GM04503 (cell line): Measurements from ENCODE around the gene ZFPM1.

Source experiments
- DNase-seq: peaks from one replicate; pipeline ENCODE4 v3.0.0-alpha.2; 2012; ENCODE audit warnings: low read depth

Gene ZFPM1

GRCh38 chr16:88499836-88500251 lies 46.8 kb downstream of the ZFPM1 start:
- DNase-seq: no peak

DNA sequence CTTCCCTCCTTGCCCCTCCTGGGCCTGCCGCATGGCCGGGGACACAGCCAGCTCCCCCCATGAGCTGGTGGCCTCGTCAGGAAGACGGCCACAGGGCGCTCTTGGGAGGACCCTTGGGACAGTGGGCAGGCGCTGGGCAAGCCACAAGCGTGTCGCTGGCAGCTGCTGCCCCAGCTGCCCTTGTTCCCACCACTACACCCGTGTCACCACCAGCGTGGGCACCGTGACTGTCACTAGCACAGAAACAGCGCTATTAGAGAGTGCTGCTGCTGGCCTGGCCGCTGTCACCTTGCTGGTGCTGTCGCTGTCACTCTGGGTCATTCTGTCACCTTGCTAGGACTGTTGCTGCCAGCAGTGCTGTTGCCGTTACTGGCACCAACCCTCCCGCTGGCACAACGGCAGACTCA lies 47.2 kb downstream of the ZFPM1 start:
- no peak for DNase-seq

DNA sequence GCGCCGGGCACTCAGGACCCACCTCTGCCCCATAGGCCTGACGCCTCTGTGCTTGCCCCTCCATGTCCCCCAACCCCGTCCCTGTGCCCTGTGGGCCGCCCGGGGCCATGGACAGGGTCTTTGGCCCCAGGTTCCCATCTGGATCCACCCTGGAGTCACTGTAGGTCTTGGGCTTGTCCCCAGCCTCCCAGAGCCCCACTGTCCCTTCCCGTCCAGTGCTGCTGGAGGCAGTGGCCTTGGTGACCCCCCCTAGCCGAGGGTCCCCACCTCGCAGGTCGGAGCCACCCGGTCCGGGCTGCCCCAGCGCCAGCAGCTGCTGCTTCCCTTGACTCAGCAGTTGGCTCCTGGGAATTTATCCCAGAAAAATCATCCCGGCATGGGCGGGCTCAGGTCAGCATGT lies 49.3 kb downstream of the ZFPM1 start:
- no peak for DNase-seq

- DNase-seq: no peak
Measured at GRCh38 chr16:88502776-88503280, 49.7 kb downstream of the ZFPM1 start.

- DNase-seq: no peak
Measured at GRCh38 chr16:88503374-88503770, 50.3 kb downstream of the ZFPM1 start.

DNA sequence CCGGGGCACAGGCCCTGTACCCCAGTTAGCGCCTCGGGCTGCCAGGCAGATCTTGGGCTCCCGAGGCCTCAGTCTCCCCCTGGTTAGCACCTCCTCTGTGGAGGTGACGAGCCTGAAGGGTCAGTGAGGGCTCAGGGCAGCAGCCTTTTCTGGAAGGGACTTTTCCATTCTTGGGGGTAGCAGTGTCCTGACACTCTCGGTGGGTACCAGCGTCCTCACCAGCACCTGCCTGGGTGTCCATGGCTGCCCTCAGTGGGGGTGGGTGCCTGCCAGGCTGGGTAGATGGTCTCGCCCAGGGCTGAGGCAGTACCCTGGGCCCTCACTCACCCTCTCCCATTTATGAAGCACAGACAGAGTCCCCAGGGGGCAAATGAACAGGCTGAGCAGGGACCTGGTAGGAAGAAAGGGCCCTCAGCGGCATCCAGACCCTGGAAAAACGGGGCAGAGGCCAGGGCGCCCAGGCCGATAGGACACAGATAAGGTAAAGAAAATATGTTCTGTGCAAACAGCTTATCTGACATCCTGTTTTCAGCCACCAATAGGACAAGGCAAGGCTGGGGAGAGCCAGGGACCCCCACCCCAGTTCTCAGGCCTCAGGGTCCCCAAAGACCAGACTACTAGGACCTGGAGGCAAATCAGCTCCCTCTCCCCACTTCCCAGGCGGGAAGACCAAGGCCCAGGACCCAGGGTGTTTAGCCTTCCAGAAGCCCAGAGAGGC lies 50.9 kb downstream of the ZFPM1 start:
- DNase-seq: no peak

GRCh38 chr16:88504489-88505404 lies 51.7 kb downstream of the ZFPM1 start:
- DNase-seq: no peak

DNA sequence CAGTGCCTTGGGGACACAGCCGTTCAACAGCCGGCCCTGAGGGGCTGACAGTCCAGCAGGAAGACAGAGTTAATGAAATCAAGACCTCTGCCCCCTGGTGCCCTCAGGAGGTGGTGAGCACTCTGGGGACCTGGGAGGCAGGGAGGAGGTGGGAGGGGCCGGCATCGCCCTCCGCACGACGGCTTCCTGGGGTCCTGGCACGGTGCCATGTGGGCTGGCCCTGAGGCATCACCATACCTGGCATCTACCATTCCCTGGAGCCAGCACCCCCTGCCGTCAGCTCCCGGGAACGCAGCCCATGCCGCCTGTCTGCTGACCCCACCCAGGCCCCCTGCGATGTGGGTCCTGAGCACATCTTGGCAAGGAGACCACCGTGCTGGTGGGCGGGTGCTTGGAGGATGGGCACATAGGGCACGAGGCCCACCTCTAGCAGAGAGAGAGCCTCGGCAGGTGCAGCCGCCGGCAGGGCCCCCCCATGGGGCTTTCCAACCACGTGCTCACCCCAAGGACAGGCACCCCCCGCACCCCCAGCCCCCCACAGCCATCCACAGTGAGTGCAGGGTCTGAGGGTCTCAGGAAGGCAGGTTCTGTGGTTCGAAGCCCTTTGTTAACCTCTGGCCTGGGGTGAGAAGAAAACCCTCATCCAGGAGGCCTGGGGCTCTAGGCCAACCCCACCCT lies 52.5 kb downstream of the ZFPM1 start:
- no peak for DNase-seq

- no peak for DNase-seq
Measured at GRCh38 chr16:88506723-88507122, 53.6 kb downstream of the ZFPM1 start.

DNA sequence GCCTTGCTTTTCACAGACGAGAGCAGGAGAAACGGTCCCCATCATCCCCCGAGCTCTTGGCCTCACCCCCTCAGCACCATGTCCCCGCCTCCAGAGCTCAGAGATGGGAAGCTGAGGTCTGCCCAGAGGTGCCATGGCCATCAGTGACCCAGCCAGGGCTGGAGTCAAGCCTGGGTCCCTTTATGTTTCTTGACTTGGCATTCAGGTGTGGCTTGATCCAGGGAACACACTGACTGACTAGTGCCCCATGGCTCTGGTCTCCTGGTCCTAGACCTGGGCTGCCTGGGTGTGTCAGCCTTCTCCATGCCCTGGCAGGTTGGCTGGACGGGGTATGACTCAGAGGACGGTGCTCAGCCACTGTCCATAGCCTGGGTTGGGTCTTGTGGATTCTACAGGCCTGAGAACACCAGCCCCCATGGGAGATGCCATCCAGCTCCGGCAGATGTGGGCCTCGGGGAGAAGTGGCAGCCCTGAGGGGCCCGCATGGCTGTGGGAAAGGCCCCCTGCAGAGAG lies 54.2 kb downstream of the ZFPM1 start:
- DNase-seq: no peak

DNA sequence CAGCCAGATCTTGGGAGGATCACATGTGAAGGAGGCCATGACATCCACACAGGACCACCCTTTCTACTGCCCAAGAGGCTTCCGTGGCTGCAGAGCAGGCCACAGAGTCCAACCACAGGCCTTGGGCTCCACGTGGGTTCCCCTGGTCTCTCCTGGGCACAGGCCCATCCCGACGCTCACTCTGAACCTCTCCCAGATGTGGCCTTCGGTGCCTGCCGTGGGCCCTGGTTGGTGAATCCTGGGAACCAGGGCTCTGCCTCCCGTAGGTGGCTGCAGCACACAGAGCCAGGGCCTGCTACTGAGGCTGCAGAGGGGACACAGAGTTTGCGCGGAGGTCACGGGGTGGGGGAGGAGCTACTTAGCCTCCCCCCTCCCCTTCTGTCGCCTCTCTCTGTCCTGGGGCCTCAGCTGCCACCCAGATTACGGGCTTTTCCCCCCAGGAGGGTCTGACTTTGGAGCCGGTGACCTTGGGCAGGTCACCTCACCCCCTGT lies 55.3 kb downstream of the ZFPM1 start:
- no peak for DNase-seq

- no peak for DNase-seq
Measured at GRCh38 chr16:88508868-88509748, 56.0 kb downstream of the ZFPM1 start.

DNA sequence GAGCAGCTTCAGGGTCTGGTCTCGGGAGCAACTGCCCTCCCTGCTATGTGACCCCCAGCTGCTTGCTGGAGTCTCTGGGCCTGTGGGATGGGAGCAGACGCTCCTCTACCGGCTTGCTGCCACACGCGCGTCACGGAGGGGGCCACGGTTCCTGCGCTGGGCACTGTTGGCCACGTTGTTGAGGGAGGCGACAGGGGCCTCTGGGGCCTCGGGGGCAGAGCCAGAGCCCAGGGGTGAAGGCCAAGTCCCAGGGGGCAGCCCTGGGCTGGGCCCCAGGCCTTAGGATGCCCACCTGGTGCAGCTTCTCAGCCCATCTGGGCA lies 56.6 kb downstream of the ZFPM1 start:
- no peak for DNase-seq

DNA sequence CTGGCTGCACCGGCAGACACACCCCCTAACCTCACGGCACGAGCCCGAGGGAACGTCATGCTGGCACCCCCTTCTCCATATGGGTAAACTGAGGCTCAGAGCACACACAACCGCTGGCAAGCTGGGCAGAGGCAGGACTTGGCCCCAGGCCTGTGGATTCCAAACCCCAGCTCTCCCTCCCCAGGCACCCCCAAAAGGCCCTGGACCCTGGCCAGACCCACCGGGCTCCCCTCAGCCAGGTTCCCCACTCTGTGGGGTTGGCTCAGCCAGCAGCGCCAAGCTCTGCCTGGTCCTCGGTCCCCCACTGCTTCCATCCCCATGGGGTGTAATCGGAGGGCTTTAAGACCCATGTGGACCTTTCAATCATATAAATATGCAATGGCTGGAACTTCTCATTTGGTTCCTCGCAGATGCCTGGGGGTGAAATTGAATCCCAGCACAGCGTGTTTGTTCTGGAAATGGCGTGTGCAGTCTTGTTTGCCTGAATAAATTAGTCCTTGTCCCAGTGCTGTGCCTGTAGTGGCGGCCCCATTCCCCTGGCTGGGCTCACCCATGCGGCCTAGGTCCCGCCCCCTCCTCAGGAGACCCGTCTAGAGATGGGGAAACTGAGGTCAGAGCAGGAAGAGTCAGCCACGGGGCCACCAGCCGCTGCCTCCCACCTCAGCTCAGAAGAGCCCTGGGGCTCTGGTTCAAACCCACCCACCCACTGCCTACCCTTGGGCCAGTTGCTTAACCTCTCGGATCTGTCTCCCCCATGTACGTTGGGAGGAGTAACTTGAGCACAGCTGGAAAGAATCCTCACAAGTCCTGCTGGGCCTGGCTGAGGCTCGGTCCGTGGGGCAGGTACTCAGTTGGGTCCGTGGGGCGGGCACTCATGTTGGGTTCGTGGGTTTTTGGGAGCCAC lies 57.3 kb downstream of the ZFPM1 start:
- DNase-seq: no peak

GRCh38 chr16:88511060-88511459 lies 58.0 kb downstream of the ZFPM1 start:
- DNase-seq: no peak

GRCh38 chr16:88511906-88512305 lies 58.8 kb downstream of the ZFPM1 start:
- no peak for DNase-seq

DNA sequence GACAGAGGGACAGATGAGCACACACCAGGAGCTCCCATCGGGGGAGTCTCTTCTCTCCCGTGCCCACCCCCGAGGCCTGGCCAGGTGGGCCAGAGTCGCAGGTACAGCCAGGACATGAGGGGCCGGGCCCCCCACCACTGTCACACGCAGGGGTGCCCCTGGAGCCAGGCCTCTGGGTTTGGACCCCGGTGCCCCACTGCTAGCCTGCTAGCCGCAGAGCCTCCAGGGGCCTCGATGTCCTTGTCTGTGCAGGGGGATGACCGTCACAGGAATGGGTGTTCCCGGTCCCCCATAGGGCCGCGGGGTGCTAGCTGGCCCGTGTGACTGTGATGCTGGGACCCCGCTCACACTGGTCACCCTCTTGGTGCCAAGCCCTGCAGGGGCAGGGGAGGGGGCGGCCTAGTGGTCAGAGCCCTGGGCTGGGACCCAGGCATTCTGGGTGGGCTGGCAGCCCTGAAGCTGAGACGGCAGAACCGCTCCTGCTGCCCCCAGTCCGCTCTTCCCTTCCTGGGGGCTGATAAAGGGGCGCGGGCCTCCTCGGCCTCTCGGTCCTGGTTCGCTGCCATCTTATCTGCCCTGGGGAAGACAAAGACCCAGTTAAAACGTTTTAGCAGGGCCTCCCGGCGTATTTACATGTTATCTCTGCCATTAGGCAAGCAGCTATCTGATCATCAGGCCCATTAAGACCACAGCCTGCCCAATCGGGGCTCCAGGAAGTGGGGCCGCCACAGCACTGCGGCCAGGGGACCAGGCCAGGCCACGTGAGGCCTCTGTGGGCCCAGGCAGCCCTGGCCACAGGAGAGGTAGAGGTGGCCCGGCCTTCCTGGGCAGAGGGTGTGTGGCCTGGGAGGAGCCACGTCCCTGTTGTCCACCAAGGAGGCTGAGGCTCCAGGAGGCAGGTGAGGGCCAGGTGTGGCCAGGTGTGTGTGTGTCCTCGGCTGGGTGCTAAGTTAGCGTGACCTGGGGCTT lies 59.9 kb downstream of the ZFPM1 start:
- DNase-seq: no peak

DNA sequence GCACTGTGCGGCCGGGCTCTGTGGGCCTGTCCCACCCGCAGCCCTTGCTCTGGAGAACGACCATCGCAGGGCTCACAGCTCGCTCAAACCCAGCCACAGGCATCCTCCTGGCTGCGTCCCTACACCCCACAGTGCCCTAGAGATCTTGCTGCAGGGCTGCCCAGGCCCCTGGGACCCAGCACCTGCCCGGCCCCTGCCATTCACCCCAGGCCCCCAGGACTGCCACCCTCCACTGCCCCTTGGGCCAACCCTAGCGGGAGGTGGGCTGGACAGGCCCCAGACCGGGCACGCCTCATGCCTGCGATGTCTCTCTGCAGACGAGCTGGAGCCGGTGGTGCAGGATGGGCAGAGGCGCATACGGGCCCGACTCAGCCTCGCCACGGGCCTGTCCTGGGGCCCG lies 61.0 kb downstream of the ZFPM1 start:
- no peak for DNase-seq
